Breast epithelium (tissue), 4 donors: ENCODE results near the gene IDH3B. TPM values are rescaled to one million over a fixed set of nuclear protein-coding genes. Genes with fewer than 3 reads are reported as not detected.

Source experiments
- DNase-seq, 2 donors: peaks; one replicate each; pipeline ENCODE4 v3.0.0-alpha.2; 2019; ENCODE audit warnings: low spot score in 2 of 2
- H3K27ac ChIP-seq, 2 donors: fragments of 200-600 bp; sonication (generic) in 1 of 2; one replicate each; pipeline ENCODE4 v1.5.1; 2016 to 2019; ENCODE audit warnings: mild to moderate bottlenecking in 1 of 2
- H3K27me3 ChIP-seq, 2 donors: fragments of 200-600 bp; sonication (generic) in 1 of 2; one replicate each; pipeline versions ENCODE4 v1.5.1 to v1.6.0; 2017 to 2019; ENCODE audit warnings: control low read depth in 1 of 2, mild to moderate bottlenecking in 1 of 2
- H3K36me3 ChIP-seq: fragments of 200-600 bp; one replicate; pipeline ENCODE4 v1.5.1; 2019
- H3K4me1 ChIP-seq, 2 donors: fragments of 200-600 bp; sonication (generic); one replicate each; pipeline ENCODE4 v1.5.1; 2016 to 2019; ENCODE audit warnings: control low read depth in 1 of 2
- H3K4me3 ChIP-seq, 3 donors: fragments of 200-600 bp; sonication (generic); 1 replicate in 2 of 3; 2 replicates in 1 of 3; pipeline ENCODE4 v1.5.1; 2016 to 2019; ENCODE audit warnings: mild to moderate bottlenecking in 3 of 3, moderate library complexity in 2 of 3
- H3K9me3 ChIP-seq, 2 donors: fragments of 200-600 bp; sonication (generic) in 1 of 2; one replicate each; pipeline ENCODE4 v1.5.1; 2016 to 2019; ENCODE audit warnings: control low read depth in 1 of 2
- CTCF ChIP-seq, 3 donors: fragments of 450-650 bp; IDR thresholded peaks; one replicate each; pipeline ENCODE4 v1.5.1; 2016 to 2017; ENCODE audit warnings: antibody characterized with exemption in 3 of 3, mild to moderate bottlenecking in 3 of 3, moderate library complexity in 3 of 3
- POLR2A ChIP-seq: fragments of 450-650 bp; IDR thresholded peaks from one replicate; pipeline ENCODE4 v1.6.1; 2016; ENCODE audit warnings: antibody characterized with exemption, mild to moderate bottlenecking, moderate library complexity
- POLR2AphosphoS5 ChIP-seq, 3 donors: sonication (generic); formaldehyde crosslinking; IDR thresholded peaks; one replicate each; pipeline ENCODE4 v1.6.1; 2017; ENCODE audit warnings: antibody characterized with exemption in 3 of 3
- intact Hi-C: fragments of 100-400 bp; cut with DNase I; formaldehyde crosslinking; loops from one replicate; pipeline ENCODE4 v1.15.1; 2023; ENCODE audit warnings: low total_unique reads
- total RNA-seq, 3 donors: library from RNA; depleted of rRNA; stranded (reverse); fragments of >200 nt; gene quantifications; one replicate each; pipeline ENCODE4 v1.1.0, GENCODE V29; 2016

Gene IDH3B
- total RNA-seq, 3 donors from 2014 or later: 114 to 119 (median 115) TPM

- no peak for TF ChIP-seq POLR2AphosphoS5 (IDR thresholded peaks at IDR 0.05)
- no peak for TF ChIP-seq CTCF (IDR thresholded peaks at IDR 0.05)
- TF ChIP-seq POLR2A: no peak
- intact Hi-C loops: no loop called here
Measured at GRCh38 chr20:2637246-2637645, 26.8 kb downstream of the IDH3B start.

GRCh38 chr20:2633381-2633780 lies 30.6 kb downstream of the IDH3B start:
- Histone ChIP-seq H3K27ac (no peak overlapping the region), H3K4me3 (no peak overlapping the region), H3K4me1 (no peaks in the 10 kb centered on the region), H3K36me3 (no peaks in the 10 kb centered on the region), H3K9me3 (no peaks in the 10 kb centered on the region), H3K27me3 (no peaks in the 10 kb centered on the region)
- intact Hi-C loops: no loop called here
- DNase-seq: no peak
- TF ChIP-seq POLR2AphosphoS5 (IDR thresholded peaks at IDR 0.05) (no peak), CTCF (IDR thresholded peaks at IDR 0.05) (no peak), POLR2A (no peak)

More at GRCh38 chr20:2637246-2637645, 26.8 kb downstream of the IDH3B start:
- no peak overlapping the region for H3K4me3 ChIP-seq
- no peak for DNase-seq
- H3K27me3 ChIP-seq: no peaks in the 10 kb centered on the region
- H3K27ac ChIP-seq: no peak overlapping the region
- no peaks in the 10 kb centered on the region for H3K4me1 ChIP-seq
- no peaks in the 10 kb centered on the region for H3K36me3 ChIP-seq
- no peaks in the 10 kb centered on the region for H3K9me3 ChIP-seq

GRCh38 chr20:2631228-2631627 lies 32.8 kb downstream of the IDH3B start:
- no peak for DNase-seq
- TF ChIP-seq POLR2A: no peak
- H3K4me3 ChIP-seq: no peak overlapping the region
- intact Hi-C loops: no loop called here
- H3K27me3 ChIP-seq: no peaks in the 10 kb centered on the region
- H3K36me3 ChIP-seq: no peaks in the 10 kb centered on the region
- no peaks in the 10 kb centered on the region for H3K4me1 ChIP-seq
- no peak overlapping the region for H3K27ac ChIP-seq
- H3K9me3 ChIP-seq: peaks cover 4 to 9% of the 10 kb centered on the region in 2 donors

- TF ChIP-seq POLR2AphosphoS5 (IDR thresholded peaks at IDR 0.05) (peak in 1 of 3 donors; percentile 28), POLR2A (no peak), CTCF (IDR thresholded peaks at IDR 0.05) (no peak)
- DNase-seq: no peak
- Histone ChIP-seq H3K27me3 (no peaks in the 10 kb centered on the region), H3K9me3 (peaks cover 6 to 14% of the 10 kb centered on the region in 2 donors), H3K27ac (peak overlapping the region in 1 of 2 donors; percentile 0), H3K4me1 (no peaks in the 10 kb centered on the region), H3K36me3 (no peaks in the 10 kb centered on the region), H3K4me3 (no peak overlapping the region)
- intact Hi-C loops: no loop called here
Measured at GRCh38 chr20:2626853-2627541, 37.0 kb downstream of the IDH3B start.

- TF ChIP-seq POLR2AphosphoS5 (IDR thresholded peaks at IDR 0.05) (no peak), CTCF (IDR thresholded peaks at IDR 0.05) (no peak), POLR2A (no peak)
- DNase-seq: no peak
- no peaks in the 10 kb centered on the region for H3K4me1 ChIP-seq
- peak overlapping the region; percentile 42 to 76 for H3K27ac ChIP-seq
- H3K4me3 ChIP-seq: no peak overlapping the region
- intact Hi-C loops: no loop called here
- no peaks in the 10 kb centered on the region for H3K36me3 ChIP-seq
- no peaks in the 10 kb centered on the region for H3K27me3 ChIP-seq
- H3K9me3 ChIP-seq: peaks cover 6 to 14% of the 10 kb centered on the region in 2 donors
Measured at GRCh38 chr20:2625062-2625461, 39.0 kb downstream of the IDH3B start.
